ENCODE measurements around the gene TMPRSS13.
"Not testable (repeated sequence)": the region's sequence is repeated elsewhere in the genome, so short reads cannot be mapped to it uniquely, and the experiment has no call there.

TMPRSS13 gene

GRCh38 chr11:117929142-117929915 lies at the start of gene TMPRSS13:
TMPRSS13 (minus strand) TSS chr11:117929402; CDS start chr11:117929307, 95 bp downstream.
- DNase-seq (ENCODE audit: low spot score) = peak; percentile 46

GRCh38 chr11:117978991-117979390 lies 49.8 kb upstream of the TMPRSS13 start:
- no peak for DNase-seq (ENCODE audit: low spot score)

GRCh38 chr11:117978291-117978910 lies 49.2 kb upstream of the TMPRSS13 start:
- DNase-seq (ENCODE audit: low spot score) = not testable (repeated sequence)

GRCh38 chr11:117977612-117978264 lies 48.5 kb upstream of the TMPRSS13 start:
- DNase-seq (ENCODE audit: low spot score) = not testable (repeated sequence)

GRCh38 chr11:117977029-117977428 lies 47.8 kb upstream of the TMPRSS13 start:
- no peak for DNase-seq (ENCODE audit: low spot score)

- DNase-seq (ENCODE audit: low spot score) = no peak
These were observed 47.2 kb upstream of the TMPRSS13 start for GRCh38 chr11:117976445-117976844.

GRCh38 chr11:117973503-117973860 lies 44.3 kb upstream of the TMPRSS13 start:
- DNase-seq (ENCODE audit: low spot score) = no peak

- no peak for DNase-seq (ENCODE audit: low spot score)
These were observed 43.7 kb upstream of the TMPRSS13 start for GRCh38 chr11:117972629-117973502.

- DNase-seq (ENCODE audit: low spot score) = no peak
These were observed 42.8 kb upstream of the TMPRSS13 start for GRCh38 chr11:117972044-117972443.

GRCh38 chr11:117970400-117971024 lies 41.3 kb upstream of the TMPRSS13 start:
- DNase-seq (ENCODE audit: low spot score) = peak; percentile 20

GRCh38 chr11:117969160-117969991 lies 40.2 kb upstream of the TMPRSS13 start:
- no peak for DNase-seq (ENCODE audit: low spot score)

GRCh38 chr11:117966908-117967307 lies 37.7 kb upstream of the TMPRSS13 start:
- DNase-seq (ENCODE audit: low spot score) = no peak

GRCh38 chr11:117962826-117963225 lies 33.6 kb upstream of the TMPRSS13 start:
- no peak for DNase-seq (ENCODE audit: low spot score)

GRCh38 chr11:117961896-117962295 lies 32.7 kb upstream of the TMPRSS13 start:
- no peak for DNase-seq (ENCODE audit: low spot score)

GRCh38 chr11:117960406-117960805 lies 31.2 kb upstream of the TMPRSS13 start:
- no peak for DNase-seq (ENCODE audit: low spot score)

GRCh38 chr11:117959438-117960149 lies 30.4 kb upstream of the TMPRSS13 start:
- no peak for DNase-seq (ENCODE audit: low spot score)

GRCh38 chr11:117958949-117959348 lies 29.7 kb upstream of the TMPRSS13 start:
- no peak for DNase-seq (ENCODE audit: low spot score)

GRCh38 chr11:117953024-117953671 lies 23.9 kb upstream of the TMPRSS13 start:
- DNase-seq (ENCODE audit: low spot score) = no peak
